Frontal cortex (tissue), 4 donors: ENCODE data around the gene TENM4. TPM values are rescaled to one million over a fixed set of nuclear protein-coding genes. Genes with fewer than 3 reads are reported as not detected.

ENCODE experiments used
- DNase-seq, 2 donors: peaks; one replicate each; pipeline ENCODE4 v3.0.0; 2012; ENCODE audit warnings: low spot score in 2 of 2
- FAIRE-seq: peaks from 2 replicates; lab custom pipeline; 2012; peaks lifted over from hg19 to GRCh38; lab: Jason Lieb, UNC
- total RNA-seq: library from RNA; depleted of rRNA; stranded (reverse); fragments of >200 nt; gene quantifications from one replicate; pipeline ENCODE4 v1.2.3, GENCODE V29; 2014
- donor health status: control.
- donor health status: control.
- donor health status: control.

Gene TENM4
- total RNA-seq, 1 donor from 2014 or later, result 55.0 TPM

- FAIRE-seq (no peak), DNase-seq (no peak)
These were observed 12.8 kb upstream of the TENM4 start for GRCh38 chr11:79453617-79454016.

GRCh38 chr11:79449040-79449439 is 8.2 kb upstream of the TENM4 start:
- FAIRE-seq, result no peak
- DNase-seq, result no peak

- FAIRE-seq (no peak), DNase-seq (no peak)
These were observed 6.4 kb upstream of the TENM4 start for GRCh38 chr11:79447038-79447786.

- DNase-seq (no peak), FAIRE-seq (no peak)
These were observed 4.1 kb upstream of the TENM4 start for GRCh38 chr11:79444923-79445322.

GRCh38 chr11:79441461-79441875 is 638 bp upstream of the TENM4 start:
- DNase-seq (no peak), FAIRE-seq (no peak)

GRCh38 chr11:79439886-79440570 is 802 bp downstream of the TENM4 start:
- no peak for FAIRE-seq
- DNase-seq, result peak; percentile 20 to 42

GRCh38 chr11:79439410-79439885 is 1.4 kb downstream of the TENM4 start:
- DNase-seq (peak; percentile 39 to 40), FAIRE-seq (no peak)

- no peak for FAIRE-seq
- DNase-seq, result peak; percentile 52 to 53
These were observed 2.0 kb downstream of the TENM4 start for GRCh38 chr11:79438631-79439409.

GRCh38 chr11:79437981-79438630 is 2.7 kb downstream of the TENM4 start:
- peak; percentile 32 to 42 for DNase-seq
- FAIRE-seq, result no peak

GRCh38 chr11:79437278-79437980 is 3.4 kb downstream of the TENM4 start:
- DNase-seq (peak; percentile 60 to 61), FAIRE-seq (no peak)

GRCh38 chr11:79436919-79437277 is 3.9 kb downstream of the TENM4 start:
- FAIRE-seq (no peak), DNase-seq (no peak)

GRCh38 chr11:79434283-79434682 is 6.5 kb downstream of the TENM4 start:
- no peak for FAIRE-seq
- DNase-seq, result no peak

GRCh38 chr11:79432138-79432537 is 8.7 kb downstream of the TENM4 start:
- FAIRE-seq (no peak), DNase-seq (no peak)

GRCh38 chr11:79431535-79431934 is 9.3 kb downstream of the TENM4 start:
- DNase-seq, result no peak
- FAIRE-seq, result no peak

- no peak for FAIRE-seq
These were observed 10.6 kb downstream of the TENM4 start for GRCh38 chr11:79430280-79430679.

GRCh38 chr11:79428406-79428805 is 12.4 kb downstream of the TENM4 start:
- FAIRE-seq (no peak), DNase-seq (no peak)

More at GRCh38 chr11:79430280-79430679, 10.6 kb downstream of the TENM4 start:
- no peak for DNase-seq

GRCh38 chr11:79427611-79428327 is 13.1 kb downstream of the TENM4 start:
- DNase-seq, result no peak
- FAIRE-seq, result no peak

- FAIRE-seq (no peak), DNase-seq (no peak)
These were observed 13.7 kb downstream of the TENM4 start for GRCh38 chr11:79427126-79427525.

GRCh38 chr11:79425463-79425862 is 15.4 kb downstream of the TENM4 start:
- FAIRE-seq (no peak), DNase-seq (no peak)
